GM12873 (cell line): ENCODE results near the gene OR1D5.
"Not testable (repeated sequence)": the region's sequence is repeated elsewhere in the genome, so short reads cannot be mapped to it uniquely, and the experiment has no call there.

Experiments
- TF ChIP-seq, protein P1 (sequence below): IDR thresholded peaks from 2 replicates; pipeline ENCODE4 v1.5.1; 2012; ENCODE audit warnings: low read depth, mild to moderate bottlenecking, moderate library complexity, low read length, control low read depth; ENCODE audit not compliant: insufficient read depth; ENCODE audit errors: missing control alignments

Gene OR1D5, protein sequence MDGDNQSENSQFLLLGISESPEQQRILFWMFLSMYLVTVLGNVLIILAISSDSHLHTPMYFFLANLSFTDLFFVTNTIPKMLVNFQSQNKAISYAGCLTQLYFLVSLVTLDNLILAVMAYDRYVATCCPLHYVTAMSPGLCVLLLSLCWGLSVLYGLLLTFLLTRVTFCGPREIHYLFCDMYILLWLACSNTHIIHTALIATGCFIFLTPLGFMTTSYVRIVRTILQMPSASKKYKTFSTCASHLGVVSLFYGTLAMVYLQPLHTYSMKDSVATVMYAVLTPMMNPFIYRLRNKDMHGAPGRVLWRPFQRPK

DNA sequence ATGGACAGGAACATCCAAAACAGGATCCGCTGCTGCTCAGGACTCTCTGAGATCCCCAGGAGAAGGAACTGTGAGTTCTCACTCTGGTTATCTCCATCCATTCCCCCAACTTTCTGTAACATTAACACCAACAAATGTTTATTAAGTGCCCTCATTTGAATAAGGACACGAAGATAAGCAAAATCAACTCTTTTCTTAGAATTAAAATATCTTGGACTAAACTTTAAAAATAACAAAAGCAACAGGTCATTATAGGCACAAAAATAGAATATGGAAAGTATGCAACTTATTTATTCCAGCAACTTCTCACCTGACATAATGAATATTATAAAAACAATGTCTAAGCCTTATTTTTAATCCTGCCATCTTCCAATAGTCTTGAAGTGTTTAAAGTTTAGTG, at the start of gene OR1D5:
OR1D5 (minus strand) TSS at position 101 of the 400 bp plus-strand sequence; CDS start at position 101, 0 bp downstream.
- TF ChIP-seq, protein P1, sequence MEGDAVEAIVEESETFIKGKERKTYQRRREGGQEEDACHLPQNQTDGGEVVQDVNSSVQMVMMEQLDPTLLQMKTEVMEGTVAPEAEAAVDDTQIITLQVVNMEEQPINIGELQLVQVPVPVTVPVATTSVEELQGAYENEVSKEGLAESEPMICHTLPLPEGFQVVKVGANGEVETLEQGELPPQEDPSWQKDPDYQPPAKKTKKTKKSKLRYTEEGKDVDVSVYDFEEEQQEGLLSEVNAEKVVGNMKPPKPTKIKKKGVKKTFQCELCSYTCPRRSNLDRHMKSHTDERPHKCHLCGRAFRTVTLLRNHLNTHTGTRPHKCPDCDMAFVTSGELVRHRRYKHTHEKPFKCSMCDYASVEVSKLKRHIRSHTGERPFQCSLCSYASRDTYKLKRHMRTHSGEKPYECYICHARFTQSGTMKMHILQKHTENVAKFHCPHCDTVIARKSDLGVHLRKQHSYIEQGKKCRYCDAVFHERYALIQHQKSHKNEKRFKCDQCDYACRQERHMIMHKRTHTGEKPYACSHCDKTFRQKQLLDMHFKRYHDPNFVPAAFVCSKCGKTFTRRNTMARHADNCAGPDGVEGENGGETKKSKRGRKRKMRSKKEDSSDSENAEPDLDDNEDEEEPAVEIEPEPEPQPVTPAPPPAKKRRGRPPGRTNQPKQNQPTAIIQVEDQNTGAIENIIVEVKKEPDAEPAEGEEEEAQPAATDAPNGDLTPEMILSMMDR: not testable (repeated sequence)

DNA sequence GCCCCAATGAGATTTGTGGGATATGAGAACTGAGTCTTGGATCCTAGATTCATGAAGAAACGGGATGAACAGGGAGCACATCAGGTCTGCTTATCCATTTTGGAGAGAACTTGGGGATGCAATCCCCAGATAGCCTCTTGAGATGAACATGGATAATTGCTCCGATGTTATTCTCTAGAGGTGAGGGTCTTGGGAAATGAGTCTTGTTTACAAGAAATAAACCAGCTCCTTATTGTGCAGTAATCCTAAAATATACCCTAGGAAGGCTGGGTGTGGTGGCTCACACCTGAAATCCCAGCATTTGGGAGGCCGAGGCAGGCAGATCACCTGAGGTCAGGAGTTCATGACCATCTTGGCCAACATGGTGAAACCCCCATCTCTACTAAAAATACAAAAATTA, 40.9 kb upstream of the OR1D5 start, which contains the start of gene OR1D2:
OR1D2 (minus strand) TSS at position 101 of the 400 bp plus-strand sequence. CDS start 11,426 bp downstream, outside the sequence.
- TF ChIP-seq, protein P1: no peak

DNA sequence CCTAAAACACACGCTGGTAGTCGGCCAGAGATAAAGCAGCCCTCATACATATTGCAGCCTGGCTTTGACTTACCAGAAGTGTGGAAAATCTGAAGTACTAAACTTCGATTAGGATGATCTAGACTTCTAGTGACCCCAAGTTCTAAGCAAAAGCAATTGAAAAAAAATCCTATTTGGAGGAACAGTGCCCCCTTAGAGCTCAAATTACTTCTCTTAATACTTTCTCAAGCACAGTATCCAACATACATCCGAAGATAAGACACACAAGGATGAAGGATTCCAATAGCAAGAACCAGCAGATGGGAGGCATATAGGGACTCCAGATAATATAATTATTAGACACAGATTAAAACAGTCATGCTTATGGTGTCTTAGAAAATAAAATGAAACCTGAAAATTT, 10.4 kb upstream of the OR1D5 start:
- TF ChIP-seq, protein P1: peak; percentile 34

DNA sequence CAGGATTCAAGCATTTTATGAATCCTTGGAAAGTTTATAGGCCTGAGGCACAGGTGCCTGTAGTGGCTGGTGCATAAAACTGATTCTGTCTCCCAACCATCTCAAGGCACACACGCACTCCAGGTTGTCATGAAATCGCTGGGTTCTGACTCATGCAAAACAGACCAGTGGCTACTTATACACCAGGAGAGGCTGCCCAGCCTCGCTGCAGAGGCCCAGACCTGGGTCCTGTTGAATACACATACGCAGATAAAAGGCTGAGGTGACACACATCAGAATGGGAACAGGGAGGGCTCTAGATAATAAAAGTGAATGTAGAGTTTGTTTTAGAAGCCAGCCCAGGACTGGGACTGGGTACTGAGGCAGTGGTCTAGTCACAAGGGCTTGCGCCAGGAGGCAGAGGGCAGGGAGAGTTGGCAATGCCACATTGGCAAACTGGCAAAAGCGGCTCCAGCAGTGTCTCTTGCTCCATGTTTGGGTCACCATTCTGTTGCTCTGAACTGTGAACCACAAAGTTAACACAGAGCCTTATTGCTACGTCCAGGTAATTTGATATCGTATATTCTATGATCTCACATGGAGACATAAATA, 13.6 kb downstream of the OR1D5 start:
- TF ChIP-seq, protein P1: no peak

DNA sequence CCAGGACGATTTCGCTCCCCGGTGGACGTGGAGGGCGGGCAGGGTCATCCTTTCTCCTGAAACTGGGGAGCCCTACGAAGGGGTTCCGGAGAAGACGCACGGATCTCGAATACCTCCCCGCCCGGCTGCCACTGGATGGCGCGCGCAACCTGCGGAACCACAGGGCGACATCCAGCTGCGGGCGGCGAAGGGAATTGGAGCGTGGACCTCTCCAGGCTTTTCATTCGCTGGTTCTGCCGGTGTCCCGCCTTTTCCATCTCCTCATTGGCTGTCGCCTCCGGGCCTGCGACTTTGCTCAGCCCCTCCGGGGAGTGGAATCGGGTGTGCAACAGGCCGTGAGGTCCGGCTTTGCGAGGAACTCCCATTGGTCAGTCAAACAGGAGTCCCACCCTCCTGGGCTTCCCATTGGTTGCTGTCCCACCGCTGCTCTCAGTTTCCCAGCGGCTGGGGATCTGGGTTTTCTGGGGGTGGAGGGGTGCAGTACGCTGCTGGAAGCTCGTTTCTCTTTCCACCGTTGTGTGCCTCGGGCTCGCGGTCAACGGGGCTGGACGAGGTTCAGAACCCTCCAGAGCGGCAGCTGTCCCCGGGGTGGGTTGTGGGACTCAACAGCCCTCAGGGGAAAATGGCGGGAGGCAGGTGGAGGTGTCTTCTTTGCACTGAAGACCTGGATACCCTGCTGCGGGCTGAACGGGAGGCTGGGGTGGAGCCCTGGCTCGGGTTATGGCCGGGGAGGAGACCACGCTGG, 14.5 kb downstream of the OR1D5 start:
- TF ChIP-seq, protein P1: peak; percentile 71

DNA sequence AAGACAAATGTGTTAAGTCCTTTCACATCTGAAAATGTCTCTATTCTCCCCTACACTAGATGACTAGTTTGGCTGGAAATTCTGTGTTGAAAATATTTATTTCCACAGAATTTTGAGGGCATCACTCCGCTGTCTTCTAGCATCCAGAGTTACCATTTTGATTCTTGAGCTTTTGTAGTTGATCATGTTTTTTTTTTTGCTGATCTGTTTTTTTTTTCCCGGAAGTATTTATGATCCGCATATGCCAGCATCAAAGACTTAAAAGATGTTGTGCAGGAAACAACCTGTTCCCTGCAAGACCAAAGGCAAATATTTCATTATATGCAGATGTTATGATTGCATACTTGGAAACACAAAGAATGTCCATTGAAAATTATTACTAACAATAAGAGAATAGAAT, 16.7 kb downstream of the OR1D5 start:
- TF ChIP-seq, protein P1: no peak
